ENCODE results near the gene MAGI2.
A peak's percentile ranks its signal among the peaks of the same experiment; 100 is the strongest.

Gene MAGI2

DNA sequence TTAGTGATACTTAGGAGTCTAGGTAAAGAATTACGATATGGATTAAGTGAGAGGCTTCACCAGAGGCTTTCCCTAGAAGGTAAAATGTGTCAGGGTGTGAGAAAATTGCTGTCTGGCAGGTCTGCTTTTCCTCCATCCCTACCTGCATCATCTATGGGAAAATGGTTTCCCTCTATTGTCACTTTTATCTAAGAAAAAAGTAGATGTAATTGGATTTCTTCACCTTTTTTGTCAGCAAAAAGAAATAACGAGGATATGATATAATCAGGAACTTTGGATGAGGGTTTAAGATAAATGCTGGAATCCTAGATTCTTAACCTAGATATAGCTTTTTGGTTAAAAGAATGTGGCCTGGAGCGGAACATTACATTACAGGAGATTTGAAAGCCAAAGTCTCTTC is 146.1 kb downstream of the MAGI2 start:
- no peak for DNase-seq

DNA sequence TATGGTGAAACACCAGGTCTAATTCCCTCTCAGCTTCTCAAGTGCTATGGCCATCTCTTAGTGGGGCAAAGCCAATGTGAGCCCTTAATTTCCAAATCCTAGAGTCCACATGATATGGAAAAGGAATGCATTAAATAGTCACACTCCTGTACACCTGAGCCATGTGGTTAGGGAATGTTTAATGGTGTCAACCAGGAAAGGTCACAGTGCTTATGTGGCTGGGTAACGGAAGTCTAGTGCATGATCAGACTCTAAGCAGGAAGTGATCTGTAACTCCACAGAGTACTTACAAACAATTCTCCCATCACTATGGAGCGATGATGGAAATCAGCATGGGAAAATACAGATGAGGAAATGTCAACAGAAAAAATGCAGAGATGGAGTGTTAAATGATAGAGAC is 148.8 kb downstream of the MAGI2 start:
- no peak for DNase-seq

DNA sequence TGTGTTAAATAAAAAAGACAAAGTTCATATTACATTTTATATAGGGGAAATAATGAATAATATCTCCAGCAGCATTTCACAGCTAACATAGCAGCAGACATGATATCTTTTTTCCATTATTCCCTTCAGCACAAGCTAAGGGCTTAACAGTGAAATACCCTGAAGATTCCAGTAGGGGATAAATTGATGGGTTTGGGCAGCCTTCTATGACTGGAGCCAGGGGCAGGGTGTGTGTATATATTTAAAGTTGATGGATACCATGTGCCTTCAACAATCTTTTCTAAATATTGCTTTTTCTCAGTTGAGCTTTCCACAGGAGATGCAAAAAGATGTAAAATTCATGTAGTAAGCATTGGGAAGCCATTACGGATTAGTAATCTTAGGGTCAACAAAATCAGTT is 151.2 kb downstream of the MAGI2 start:
- DNase-seq, result no peak

DNA sequence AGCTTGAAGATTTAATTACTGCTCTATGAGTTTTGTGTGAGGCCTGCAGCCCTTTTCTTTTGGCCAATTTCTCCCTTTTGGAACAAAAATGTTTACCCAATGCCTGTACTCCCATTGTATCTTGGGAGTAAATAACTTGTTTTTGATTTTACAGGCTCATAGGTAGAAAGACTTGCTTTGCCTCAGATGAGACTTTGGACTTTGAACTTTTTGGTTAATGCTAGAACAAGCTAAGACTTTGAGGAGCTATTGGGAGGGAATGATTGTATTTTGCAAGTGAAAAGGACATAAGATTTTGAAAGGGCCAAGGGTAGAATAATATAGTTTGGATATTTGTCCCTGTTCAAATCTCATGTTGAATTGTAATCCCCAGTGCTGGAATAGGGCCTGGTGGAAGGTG is 152.0 kb downstream of the MAGI2 start:
- no peak for DNase-seq

DNA sequence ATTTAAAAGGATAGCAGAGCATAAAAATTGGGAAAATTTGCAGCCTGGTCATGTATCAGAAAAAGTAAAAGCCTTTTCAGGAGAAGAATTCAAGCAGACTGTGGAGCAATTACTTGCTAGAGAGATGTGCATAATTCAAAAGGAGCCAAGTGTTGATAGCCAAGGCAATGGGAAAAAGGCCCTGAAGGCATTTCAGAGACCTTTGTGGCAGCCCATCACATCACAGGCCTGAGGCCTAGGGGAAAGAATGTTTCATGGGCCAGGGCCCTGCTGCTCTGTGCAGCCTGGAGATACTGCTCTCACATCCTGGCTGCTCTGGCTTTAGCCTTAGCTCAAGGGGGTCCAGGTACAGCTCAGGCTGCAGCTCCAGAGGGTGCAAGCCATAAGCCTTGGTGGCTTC is 152.9 kb downstream of the MAGI2 start:
- no peak for DNase-seq

DNA sequence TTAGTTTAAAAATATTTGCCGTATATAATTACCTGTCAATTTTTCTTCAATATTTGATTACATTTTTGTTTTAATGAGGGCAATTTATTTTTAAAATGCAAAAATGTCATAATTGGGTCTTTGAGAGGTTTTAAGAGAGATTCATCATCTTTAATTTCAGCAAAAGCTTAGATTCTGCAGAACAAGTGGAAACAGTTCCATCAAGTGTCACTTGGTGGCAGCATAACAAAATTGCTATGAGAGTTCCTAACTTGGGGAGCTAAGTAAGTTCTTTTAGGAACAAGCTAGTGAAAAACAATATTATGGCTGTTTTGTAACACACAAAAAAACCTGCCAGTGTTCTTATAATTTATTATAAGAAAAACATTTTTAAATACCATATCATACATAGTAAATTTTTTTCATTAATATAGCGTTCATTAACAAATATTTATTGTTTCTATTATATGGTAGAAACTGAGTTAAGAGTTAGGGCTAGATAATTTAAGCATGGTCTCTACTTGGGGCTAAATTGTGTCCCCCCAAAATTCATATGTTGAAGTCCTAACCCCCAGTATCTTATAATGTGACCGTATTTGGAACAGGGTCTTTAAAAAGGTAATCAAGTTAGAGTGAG is 155.2 kb downstream of the MAGI2 start:
- DNase-seq, result peak in 21 of 58 donors; percentile 1 to 59 (median 13)

DNA sequence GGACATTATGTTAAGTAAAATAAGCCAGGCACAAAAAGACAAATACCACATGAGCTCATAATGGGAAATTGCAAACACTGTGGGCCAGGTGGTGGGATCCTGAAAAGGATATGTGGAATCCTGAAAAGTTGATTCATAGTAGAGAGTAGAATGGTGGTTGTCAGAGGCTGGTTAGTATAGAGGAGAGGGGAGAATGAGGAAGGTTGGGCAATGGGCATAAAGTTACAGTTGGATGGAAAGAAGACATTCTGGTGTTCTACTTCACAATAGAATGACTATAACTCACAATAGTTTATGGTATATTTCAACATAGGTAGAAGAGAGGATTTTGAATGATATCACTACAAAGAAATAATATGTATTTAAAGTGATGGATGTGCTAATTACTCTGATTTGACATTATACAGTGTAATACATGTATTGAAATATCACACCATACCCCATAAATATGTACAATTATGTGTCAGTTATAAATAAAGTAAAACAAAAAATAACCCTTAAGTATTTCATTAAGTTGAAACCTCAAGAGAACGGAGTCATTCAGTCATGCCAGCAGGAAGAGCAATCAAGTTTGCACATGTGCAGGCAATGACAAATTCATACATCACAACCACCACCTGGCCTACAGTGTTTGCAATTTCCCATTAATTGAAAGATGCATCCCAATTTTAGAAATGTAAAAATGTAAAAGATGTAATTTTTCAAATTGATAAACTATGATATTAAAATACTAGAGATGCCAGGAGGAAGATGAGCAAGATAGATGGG is 156.7 kb downstream of the MAGI2 start:
- DNase-seq, result no peak

DNA sequence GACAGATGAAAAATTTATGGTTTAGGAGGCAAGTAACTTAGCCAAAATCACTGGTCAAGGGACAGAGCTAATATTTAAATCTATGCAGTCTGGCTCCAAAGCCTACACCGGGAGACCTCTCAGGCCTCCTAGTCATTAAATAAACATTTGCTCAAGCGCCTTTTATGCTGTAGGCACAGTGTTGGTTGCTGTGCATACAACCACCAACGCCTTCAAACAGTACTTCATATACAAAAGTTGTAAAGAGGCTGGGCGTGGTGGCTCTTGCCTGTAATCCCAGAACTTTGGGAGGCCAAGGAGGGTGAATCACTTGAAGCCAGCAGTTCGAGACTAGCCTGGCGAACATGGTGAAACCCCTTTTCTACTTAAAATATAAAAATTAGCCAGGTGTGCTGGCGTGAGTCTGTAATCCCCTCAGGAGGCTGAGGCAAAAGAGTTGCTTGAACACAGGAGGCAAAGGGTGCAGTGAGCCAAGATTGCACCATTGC is 159.8 kb downstream of the MAGI2 start:
- DNase-seq, result no peak

DNA sequence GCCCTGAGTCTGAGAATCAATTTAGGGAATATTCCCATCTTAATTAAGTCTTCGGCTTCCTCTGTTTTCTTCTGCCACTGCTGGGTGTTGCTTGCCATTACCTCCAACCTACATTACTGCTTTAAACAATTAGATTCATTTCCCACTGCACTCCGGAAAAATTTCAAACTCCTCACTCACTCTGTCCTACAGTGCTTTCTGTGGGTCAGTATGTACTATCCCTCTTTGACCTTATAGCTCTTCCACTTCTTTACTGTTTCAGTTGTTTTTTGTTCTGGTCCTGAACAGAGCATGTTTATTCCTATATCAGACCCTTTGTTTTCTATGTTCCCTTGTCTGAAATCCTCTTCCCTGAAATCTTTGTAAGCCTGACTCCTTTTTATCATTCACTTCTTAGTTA is 160.6 kb downstream of the MAGI2 start:
- DNase-seq, result no peak

DNA sequence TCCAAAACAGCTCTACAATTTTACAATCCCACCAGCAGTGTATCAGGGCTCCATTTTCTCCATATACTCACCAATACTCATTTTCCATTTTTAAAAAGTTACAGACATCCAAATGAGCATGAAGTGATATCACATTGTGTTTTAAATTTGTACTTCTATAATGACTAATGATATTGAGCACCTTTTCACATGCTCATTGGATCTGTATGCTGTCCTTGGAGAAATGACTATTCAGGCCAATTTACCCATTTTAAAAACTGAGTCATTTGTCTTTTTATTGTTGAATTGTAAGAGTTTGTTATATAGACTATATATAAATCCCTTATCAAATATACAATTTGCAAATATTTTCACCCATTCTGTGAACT is 162.0 kb downstream of the MAGI2 start:
- no peak for DNase-seq

DNA sequence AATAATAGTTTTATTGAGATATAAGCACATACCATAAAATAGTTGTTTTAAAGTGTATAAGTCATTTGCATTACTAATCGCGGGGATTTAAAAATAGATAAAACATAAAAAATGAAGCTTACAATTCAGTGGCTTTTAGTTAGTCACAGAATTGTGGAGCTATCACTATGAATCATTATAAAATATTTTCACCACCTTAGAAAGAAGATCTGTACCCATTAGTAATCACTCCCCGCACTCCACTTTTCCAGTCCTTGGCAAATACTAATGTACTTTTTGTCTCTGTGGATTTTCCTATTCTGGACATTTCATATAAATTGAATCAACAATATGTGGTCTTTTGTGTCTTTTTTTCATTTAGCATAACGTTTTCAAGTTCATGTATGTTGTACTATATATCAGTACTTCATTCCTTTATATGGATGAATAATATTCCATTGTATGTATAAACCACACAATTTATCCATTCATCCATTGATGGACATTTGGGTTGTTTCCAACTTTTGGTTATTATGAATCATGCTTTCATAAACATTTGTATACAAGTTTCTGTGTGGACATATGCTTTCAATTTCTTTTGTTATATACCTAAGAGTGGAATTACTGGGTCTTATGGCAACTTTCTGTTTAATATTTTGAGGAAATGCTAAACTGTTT is 162.5 kb downstream of the MAGI2 start:
- DNase-seq, result no peak

DNA sequence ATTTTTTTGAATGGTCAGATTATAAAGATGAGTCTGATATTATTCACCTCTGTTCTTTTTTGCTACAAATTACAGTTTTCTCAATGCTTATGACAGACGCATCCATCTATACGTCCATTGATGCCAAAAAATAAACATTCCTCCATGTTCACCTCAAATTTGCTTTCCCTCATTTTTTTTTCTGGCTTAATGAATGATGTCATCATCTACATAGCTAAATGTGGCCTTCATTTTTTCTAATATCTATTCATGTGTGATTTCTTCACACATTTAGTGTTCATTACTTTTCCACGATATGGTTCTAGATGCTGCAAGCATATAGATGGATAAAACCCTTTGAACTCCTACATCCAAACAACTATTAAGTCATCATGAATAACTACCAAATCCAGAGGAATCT is 163.1 kb downstream of the MAGI2 start:
- no peak for DNase-seq

DNA sequence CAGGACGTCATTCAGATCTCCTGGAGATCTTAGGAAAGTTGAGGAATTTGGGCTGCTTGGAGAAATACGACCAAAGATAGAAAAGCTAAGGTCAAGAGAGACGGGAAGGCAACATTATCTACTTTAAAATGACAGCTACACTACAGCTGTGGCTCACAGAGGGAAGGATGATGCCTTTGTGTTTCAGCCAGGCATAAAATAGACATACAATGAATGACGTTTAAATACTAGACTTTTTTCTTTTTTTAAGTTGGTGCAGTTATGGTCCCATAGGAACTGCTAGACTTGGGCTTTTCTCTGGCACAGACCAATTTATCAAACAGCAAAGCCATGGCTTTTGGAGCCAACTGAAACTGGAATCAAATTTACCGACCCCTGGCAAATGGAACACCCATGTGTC is 164.8 kb downstream of the MAGI2 start:
- DNase-seq, result no peak

DNA sequence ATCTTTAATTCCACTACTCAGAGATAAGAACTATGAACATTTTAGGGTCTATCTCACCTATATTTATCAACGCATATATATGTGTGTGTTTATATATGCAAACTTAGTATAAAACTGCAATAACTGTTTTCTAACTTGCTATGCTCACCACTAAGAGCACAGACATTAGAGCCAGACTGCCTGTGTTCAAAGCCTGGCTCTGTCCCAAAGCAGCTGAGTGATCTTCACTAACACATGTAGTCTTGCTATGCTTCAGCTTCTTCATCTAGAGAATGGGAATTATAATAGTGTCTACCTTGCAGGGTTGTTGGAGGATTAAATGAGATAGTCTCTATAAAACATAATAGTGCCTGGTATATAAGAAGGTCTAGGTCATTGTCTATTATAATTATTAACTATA is 165.5 kb downstream of the MAGI2 start:
- peak in 2 of 58 donors; percentile 2 to 7 for DNase-seq

DNA sequence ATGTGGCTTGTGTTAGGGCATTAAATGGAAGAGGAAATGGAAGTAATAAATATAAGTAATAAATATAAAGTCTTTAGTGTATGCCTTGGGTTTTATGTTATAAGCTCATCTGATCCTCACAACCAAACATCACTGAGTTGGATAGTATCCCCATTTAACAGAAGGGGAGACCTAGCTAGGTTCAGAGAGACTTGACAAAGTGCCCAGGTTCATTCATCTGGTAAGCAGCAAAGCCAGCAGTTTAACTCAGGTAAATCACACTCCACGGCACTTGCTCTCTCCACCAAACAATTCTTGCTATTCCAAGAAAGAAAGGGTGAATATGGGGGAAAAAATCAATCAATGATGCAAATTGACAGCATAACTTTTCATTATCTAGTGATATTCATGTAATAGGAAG is 167.3 kb downstream of the MAGI2 start:
- no peak for DNase-seq

DNA sequence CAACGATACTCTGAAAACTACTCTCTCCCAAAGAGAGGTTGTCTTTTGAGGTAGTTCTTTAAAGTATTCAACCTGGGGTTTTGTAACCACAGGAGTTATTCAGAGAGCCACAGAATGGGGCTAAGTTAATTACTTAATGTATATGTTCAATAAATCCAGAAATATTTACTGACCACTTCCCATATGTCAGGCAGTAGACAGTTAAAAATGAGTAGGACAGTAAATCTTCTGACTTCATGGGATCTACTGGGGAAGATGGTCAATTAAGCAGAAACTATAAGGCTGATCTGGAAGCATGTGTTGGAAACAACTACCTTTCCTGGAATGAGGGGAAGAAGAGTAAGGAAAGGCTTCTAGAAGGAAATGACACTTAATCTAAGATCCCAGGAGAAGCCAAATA is 167.7 kb downstream of the MAGI2 start:
- DNase-seq, result no peak

DNA sequence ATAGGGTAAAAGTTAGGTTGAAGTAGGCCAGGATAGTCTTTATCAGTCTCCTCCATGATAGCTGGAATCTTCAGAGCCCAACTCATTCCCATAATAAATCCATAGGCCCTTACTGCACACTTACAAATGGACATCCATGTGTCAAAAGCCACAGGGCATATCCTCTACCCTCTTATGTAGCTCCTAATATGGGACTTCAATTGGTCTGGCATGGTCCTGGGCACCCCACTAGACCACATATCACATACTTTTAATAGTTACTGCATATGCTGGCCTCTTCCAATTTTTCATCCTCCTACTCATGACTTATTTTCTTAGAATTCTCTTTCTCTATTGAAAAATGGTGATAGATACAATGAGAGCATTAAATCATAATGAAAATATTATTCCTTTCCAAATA is 169.3 kb downstream of the MAGI2 start:
- no peak for DNase-seq

DNA sequence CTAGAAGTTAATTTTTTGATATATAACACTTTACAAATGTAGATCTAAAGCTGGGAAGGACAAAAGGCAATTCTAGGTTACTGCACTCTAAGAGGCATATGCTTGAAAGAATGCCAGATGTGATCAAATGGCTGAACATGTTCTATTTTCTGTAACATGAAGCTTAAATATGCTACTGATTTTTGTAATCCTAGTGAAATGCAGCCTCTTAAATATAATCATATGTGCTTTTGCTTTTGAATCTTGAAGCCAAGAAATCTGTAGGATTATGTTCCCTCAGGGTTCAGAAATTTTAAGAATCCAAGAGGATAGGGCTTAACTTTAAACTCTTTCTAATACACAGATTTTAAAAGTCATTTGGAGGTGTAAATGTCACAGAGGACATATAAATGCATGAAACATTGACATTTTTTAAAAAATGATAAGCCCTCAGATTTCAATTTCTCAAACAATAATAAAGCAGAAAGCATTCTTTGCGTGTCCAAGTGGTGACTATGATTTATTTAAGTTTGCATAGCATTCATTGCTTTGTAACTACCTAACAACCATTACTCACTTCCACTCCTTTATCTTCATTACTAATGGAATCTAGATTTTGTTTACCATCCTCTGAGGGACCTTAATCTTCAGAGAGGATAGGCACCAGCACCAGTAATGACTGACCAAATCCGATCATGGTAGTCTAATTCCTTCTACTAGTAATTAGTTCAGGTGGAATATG is 170.4 kb downstream of the MAGI2 start:
- DNase-seq, result no peak

DNA sequence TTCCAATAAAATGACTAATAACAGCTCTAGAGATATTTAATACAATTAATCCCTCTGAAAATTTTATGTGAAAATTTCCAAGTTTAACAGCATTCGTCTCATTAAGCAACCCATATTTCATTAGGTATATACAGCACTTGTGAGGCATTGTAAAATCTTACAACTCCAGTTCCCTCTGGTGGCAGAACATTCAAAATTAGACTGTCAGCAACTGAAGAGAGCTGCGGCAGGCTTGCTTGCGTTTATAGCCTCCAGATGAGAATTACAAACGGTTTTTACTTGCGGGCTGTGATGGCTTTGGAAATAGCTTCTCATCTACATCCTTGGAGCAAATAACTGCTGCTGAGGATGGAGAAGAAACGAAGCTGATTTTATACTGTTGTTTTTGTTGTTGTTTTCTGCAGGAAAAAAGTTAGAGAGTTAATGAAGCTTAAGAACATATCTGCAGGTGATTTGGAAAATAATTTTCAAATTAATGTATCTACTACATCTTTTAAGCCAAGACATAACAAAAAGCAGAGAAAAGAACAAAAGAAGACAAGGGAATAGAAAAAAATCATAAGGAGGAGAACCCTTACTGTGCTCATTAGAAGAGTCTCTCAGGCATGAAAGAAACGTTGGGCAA is 171.3 kb downstream of the MAGI2 start:
- peak in 36 of 58 donors; percentile 1 to 78 (median 18) for DNase-seq

DNA sequence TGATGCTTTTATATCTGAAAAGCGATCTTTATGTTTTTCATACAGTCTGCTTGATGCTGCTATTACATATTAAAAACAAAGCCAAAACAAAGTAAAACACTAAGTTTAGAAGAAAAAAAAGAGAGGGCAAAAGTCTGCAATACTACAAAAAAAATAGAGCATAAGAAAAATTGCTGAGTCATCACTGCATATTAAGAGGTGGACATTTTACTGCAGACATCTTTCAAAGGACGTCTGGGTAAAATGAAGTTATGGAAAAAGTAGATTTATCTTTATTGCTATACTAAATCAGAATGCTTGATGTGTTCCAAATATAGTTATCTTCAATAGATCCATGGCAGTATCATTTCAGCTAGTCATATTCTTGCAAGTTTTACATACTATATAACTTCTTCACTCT is 172.0 kb downstream of the MAGI2 start:
- DNase-seq, result no peak

DNA sequence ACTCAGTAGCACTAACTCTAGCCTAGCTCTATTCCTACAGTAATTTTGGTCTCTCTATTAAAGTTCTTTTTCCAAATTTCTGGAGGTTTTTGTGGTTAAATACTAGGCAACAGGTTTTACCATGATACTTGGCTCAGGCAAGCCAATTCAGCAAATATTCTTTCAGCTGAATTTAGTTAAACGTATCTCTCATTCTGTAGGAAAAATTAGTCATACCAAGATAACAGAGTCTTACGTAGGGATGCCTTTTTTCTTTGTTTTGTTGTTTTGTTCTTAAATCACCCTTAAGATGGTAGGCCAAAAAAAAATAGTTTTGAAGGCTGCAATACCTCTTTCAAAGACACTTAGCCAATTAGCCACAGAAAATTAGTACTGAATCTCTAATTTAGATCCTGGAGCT is 180.5 kb downstream of the MAGI2 start:
- no peak for DNase-seq

All from anterior cingulate cortex (tissue), 58 donors.